ENCODE measurements around the gene LHFPL6.

GRCh38 chr13:39313721-39314120 is 289.3 kb downstream of the LHFPL6 start:
- TF ChIP-seq GATA2 (IDR thresholded peaks at IDR 0.05; ENCODE audit: low read depth, low read length), result no peak
- no peak for TF ChIP-seq GATA3 (IDR thresholded peaks at IDR 0.05; ENCODE audit: low read depth, low read length)
